Gastrocnemius medialis (tissue), 4 donors: ENCODE measurements around the gene AKAIN1. TPM values are rescaled to one million over a fixed set of nuclear protein-coding genes. Genes with fewer than 3 reads are reported as not detected.

Experiments used
- ATAC-seq, 2 donors: fragments of 150-250 bp; one replicate each; pipeline ENCODE4 v1.9.1; 2016
- DNase-seq, 2 donors: peaks; one replicate each; pipeline ENCODE4 v3.0.0-alpha.2; 2019
- H3K27ac ChIP-seq, 4 donors: fragments of 200-600 bp; sonication (generic); 1 replicate in 1 of 4; 2 replicates in 3 of 4; pipeline ENCODE4 v1.5.1; 2016 to 2018; ENCODE audit warnings: mild to moderate bottlenecking in 2 of 4, moderate library complexity in 1 of 4
- H3K27me3 ChIP-seq, 3 donors: fragments of 200-600 bp; sonication (generic) in 2 of 3; 1 replicate in 1 of 3; 2 replicates in 2 of 3; pipeline versions ENCODE4 v1.5.1 to v1.6.0; 2016 to 2019; ENCODE audit warnings: mild to moderate bottlenecking in 1 of 3, moderate library complexity in 1 of 3
- H3K36me3 ChIP-seq, 2 donors: fragments of 200-600 bp; sonication (generic) in 1 of 2; one replicate each; pipeline ENCODE4 v1.5.1; 2017 to 2018
- H3K4me1 ChIP-seq, 2 donors: fragments of 200-600 bp; sonication (generic) in 1 of 2; one replicate each; pipeline ENCODE4 v1.5.1; 2016 to 2017; ENCODE audit warnings: mild to moderate bottlenecking in 2 of 2
- H3K4me3 ChIP-seq, 4 donors: fragments of 200-600 bp; sonication (generic) in 3 of 4; 1 replicate in 1 of 4; 2 replicates in 3 of 4; pipeline ENCODE4 v1.5.1; 2016 to 2019; ENCODE audit warnings: mild to moderate bottlenecking in 2 of 4
- H3K9me3 ChIP-seq, 3 donors: fragments of 200-600 bp; sonication (generic) in 2 of 3; 1 replicate in 1 of 3; 2 replicates in 2 of 3; pipeline ENCODE4 v1.5.1; 2016 to 2019
- POLR2A ChIP-seq, 2 donors: fragments of 450-650 bp; IDR thresholded peaks; one replicate each; pipeline ENCODE4 v1.6.1; 2017; ENCODE audit warnings: antibody characterized with exemption in 2 of 2, mild to moderate bottlenecking in 2 of 2, moderate library complexity in 2 of 2
- in situ Hi-C, 4 donors: fragments of 200-750 bp; cut with MboI; loops; one replicate each; pipeline versions ENCODE4 v1.15.0 to v1.8.0; 2017; ENCODE audit warnings: low sequenced_read_pairs in 4 of 4
- intact Hi-C: fragments of 100-400 bp; cut with DNase I; formaldehyde crosslinking; loops from one replicate; pipeline ENCODE4 v1.15.1; 2023; ENCODE audit warnings: low total_unique reads
- total RNA-seq, 4 donors: library from RNA; depleted of rRNA; stranded (reverse); fragments of >200 nt; gene quantifications; one replicate each; pipeline versions ENCODE4 v1.1.0 to v1.2.3, GENCODE V29; 2016
- TF ChIP-seq, protein P1 (sequence below), 5 experiments: fragments of 450-650 bp in 3 of 5; fragments of 200-600 bp in 2 of 5; sonication (generic) in 2 of 5; IDR thresholded peaks in 4 of 5; conservative IDR thresholded peaks in 1 of 5; 1 replicate in 4 of 5; 2 replicates in 1 of 5; pipeline ENCODE4 v1.5.1; 2016 to 2019; ENCODE audit warnings: antibody characterized with exemption in 5 of 5, mild to moderate bottlenecking in 3 of 5, moderate library complexity in 3 of 5

Gene AKAIN1
- total RNA-seq, 4 donors from 2014 or later: not detected

DNA sequence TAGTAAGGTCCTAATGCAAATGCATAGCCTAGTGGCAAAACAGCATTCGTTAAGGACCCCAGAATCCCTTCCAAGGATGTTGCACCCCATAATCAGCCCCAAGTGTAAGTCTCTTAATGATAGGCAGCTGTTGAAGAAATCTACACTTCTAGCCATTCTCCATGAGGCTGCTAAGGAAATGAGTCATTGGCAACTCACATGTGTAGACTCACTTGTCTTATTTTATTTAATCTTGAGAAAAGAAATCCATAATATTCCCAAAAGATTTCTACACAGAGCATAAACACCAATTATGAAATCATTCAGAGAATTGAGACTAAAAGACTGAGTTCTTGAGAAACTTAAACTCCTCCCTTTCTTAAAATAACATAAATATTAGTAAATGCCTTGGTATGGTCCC, 52.4 kb downstream of the AKAIN1 start:
- intact Hi-C loops (no loop called here), in situ Hi-C loops (no loop called here)
- no peaks in the 10 kb centered on the region for H3K36me3 ChIP-seq
- H3K4me1 ChIP-seq: peaks cover 0 to 4% of the 10 kb centered on the region in 2 donors
- H3K9me3 ChIP-seq: no peaks in the 10 kb centered on the region
- TF ChIP-seq, protein P1, sequence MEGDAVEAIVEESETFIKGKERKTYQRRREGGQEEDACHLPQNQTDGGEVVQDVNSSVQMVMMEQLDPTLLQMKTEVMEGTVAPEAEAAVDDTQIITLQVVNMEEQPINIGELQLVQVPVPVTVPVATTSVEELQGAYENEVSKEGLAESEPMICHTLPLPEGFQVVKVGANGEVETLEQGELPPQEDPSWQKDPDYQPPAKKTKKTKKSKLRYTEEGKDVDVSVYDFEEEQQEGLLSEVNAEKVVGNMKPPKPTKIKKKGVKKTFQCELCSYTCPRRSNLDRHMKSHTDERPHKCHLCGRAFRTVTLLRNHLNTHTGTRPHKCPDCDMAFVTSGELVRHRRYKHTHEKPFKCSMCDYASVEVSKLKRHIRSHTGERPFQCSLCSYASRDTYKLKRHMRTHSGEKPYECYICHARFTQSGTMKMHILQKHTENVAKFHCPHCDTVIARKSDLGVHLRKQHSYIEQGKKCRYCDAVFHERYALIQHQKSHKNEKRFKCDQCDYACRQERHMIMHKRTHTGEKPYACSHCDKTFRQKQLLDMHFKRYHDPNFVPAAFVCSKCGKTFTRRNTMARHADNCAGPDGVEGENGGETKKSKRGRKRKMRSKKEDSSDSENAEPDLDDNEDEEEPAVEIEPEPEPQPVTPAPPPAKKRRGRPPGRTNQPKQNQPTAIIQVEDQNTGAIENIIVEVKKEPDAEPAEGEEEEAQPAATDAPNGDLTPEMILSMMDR (IDR thresholded peaks at IDR 0.05 in 4 of 5, conservative IDR thresholded peaks at IDR 0.05 in 1 of 5): no peak
- TF ChIP-seq POLR2A (IDR thresholded peaks at IDR 0.05): no peak
- no peaks in the 10 kb centered on the region for H3K27me3 ChIP-seq
- DNase-seq: no peak
- no peak for ATAC-seq
- no peak overlapping the region for H3K4me3 ChIP-seq
- H3K27ac ChIP-seq: no peak overlapping the region

DNA sequence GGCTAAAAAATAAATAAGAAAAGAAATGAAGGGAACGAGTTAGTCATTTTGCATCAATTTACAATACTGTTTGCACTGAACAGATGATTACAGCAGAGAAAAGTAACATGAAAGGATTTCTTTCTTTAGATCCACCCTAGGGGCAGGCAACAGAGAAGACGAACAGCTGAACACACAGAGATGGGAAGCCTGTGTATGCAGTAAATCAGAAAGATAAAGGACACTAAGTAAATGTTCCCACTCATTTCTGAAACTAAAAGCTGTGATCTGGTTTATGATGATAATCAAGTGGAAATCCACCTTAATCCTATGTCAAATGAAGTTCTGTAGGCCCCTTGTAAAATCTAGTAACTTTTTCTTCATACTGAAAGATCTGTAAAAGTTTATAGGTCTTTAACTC, 54.2 kb downstream of the AKAIN1 start:
- ATAC-seq (no peak), DNase-seq (no peak)
- H3K4me1 ChIP-seq: peaks cover 0 to 4% of the 10 kb centered on the region in 2 donors
- TF ChIP-seq, protein P1 (IDR thresholded peaks at IDR 0.05 in 4 of 5, conservative IDR thresholded peaks at IDR 0.05 in 1 of 5): no peak
- intact Hi-C loops: no loop called here
- no peaks in the 10 kb centered on the region for H3K9me3 ChIP-seq
- no peaks in the 10 kb centered on the region for H3K36me3 ChIP-seq
- in situ Hi-C loops: no loop called here
- no peaks in the 10 kb centered on the region for H3K27me3 ChIP-seq
- H3K27ac ChIP-seq: no peak overlapping the region
- no peak overlapping the region for H3K4me3 ChIP-seq

DNA sequence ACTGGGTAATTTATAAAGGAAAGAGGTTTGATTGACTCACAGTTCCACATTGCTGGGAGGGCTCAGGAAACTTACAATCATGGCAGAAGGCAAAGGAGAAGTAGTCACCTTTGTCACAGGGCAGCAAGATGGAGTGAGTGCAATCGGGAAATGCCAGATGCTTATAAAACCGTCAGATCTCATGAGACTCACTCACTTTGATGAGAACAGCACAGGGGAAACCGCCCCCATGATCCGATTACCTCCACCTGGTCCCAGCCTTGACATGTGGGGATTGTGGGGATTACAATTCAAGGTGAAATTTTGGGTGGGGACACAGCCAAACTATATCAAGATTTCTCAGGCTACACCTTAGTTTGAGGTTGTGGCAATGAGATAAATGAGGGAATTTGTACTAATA, 54.9 kb downstream of the AKAIN1 start:
- Histone ChIP-seq H3K36me3 (no peaks in the 10 kb centered on the region), H3K9me3 (no peaks in the 10 kb centered on the region), H3K27me3 (no peaks in the 10 kb centered on the region), H3K4me3 (no peak overlapping the region), H3K4me1 (peaks cover 0 to 4% of the 10 kb centered on the region in 2 donors), H3K27ac (no peak overlapping the region)
- DNase-seq: no peak
- ATAC-seq: no peak
- in situ Hi-C loops: no loop called here
- intact Hi-C loops: no loop called here
- TF ChIP-seq, protein P1 (IDR thresholded peaks at IDR 0.05 in 4 of 5, conservative IDR thresholded peaks at IDR 0.05 in 1 of 5): no peak

DNA sequence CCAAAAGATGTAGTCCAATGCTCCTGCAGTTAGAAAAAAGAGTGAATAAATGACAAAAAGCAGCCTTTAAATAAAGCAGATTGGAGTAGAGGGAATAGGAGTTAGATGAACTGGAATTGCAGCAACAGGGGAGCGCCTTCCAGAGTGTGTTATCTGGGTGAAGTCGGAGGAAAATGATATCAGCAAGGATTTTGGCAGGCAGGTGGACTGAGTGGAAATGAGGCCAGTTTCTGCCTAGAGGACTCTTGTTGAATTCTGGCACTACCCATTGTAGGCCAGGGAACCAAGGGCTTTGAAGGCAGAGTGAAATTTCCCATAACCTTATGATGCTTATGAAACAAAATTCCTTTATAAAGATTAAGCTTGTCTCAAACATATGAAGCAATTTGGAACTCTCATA, 59.8 kb downstream of the AKAIN1 start:
- no peaks in the 10 kb centered on the region for H3K27me3 ChIP-seq
- no peak overlapping the region for H3K4me3 ChIP-seq
- ATAC-seq: no peak
- intact Hi-C loops (no loop called here), in situ Hi-C loops (no loop called here)
- no peaks in the 10 kb centered on the region for H3K4me1 ChIP-seq
- no peaks in the 10 kb centered on the region for H3K9me3 ChIP-seq
- TF ChIP-seq POLR2A (IDR thresholded peaks at IDR 0.05): no peak
- TF ChIP-seq, protein P1 (IDR thresholded peaks at IDR 0.05 in 4 of 5, conservative IDR thresholded peaks at IDR 0.05 in 1 of 5): no peak
- H3K27ac ChIP-seq: no peak overlapping the region
- DNase-seq: no peak
- H3K36me3 ChIP-seq: no peaks in the 10 kb centered on the region

DNA sequence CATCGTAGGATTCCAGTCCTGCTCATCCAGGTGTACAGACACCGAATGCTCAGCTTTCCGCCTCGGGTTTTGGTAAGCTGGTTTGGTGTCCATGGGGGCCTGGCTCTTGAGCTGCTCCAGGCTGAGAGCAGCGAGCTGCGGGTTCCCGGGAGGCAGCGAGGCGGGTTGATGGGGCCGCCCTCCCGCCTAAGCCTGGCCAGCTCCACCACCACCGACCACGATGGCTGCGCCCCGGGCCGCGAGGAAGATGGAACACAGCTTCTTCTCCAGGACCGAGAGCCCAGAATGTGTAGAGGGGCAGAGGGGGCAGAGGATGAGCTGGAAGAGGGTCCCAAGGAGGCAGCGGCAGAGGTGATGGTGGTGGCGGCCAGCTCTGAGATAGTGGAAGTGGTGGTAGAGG, 64.1 kb downstream of the AKAIN1 start:
- DNase-seq (no peak), ATAC-seq (no peak)
- Histone ChIP-seq H3K27ac (no peak overlapping the region), H3K27me3 (no peaks in the 10 kb centered on the region), H3K4me3 (no peak overlapping the region), H3K36me3 (no peaks in the 10 kb centered on the region), H3K9me3 (no peaks in the 10 kb centered on the region), H3K4me1 (no peaks in the 10 kb centered on the region)
- intact Hi-C loops: no loop called here
- in situ Hi-C loops: no loop called here
- no peak for TF ChIP-seq POLR2A (IDR thresholded peaks at IDR 0.05)
- TF ChIP-seq, protein P1 (IDR thresholded peaks at IDR 0.05 in 4 of 5, conservative IDR thresholded peaks at IDR 0.05 in 1 of 5): no peak
